GM13977 (cell line): ENCODE results near the gene PIK3R2.

ENCODE experiments used
- DNase-seq: peaks from one replicate; pipeline ENCODE4 v3.0.0; 2012; ENCODE audit warnings: low spot score
- CTCF ChIP-seq: IDR thresholded peaks from 2 replicates; pipeline ENCODE4 v1.5.1; 2012; ENCODE audit warnings: mild to moderate bottlenecking, control low read depth; ENCODE audit not compliant: insufficient read depth; ENCODE audit errors: extremely low read depth, missing control alignments
- in situ Hi-C: fragments of 300-500 bp; cut with MboI; formaldehyde crosslinking; loops from one replicate; pipeline ENCODE4 v1.12.0; 2022; ENCODE audit warnings: low sequenced_read_pairs, low pct_unique_long_range_greater_than_20kb, mixed read lengths, inconsistent platforms; ENCODE audit not compliant: unreplicated experiment

The PIK3R2 gene

GRCh38 chr19:18150776-18151624 is 2.0 kb upstream of the PIK3R2 start:
- no peak for TF ChIP-seq CTCF
- in situ Hi-C loops: no loop called here
- DNase-seq: no peak

GRCh38 chr19:18152442-18152816 is 534 bp upstream of the PIK3R2 start:
- DNase-seq: peak; percentile 100
- in situ Hi-C loops: no loop called here
- TF ChIP-seq CTCF: peak; percentile 79

DNA sequence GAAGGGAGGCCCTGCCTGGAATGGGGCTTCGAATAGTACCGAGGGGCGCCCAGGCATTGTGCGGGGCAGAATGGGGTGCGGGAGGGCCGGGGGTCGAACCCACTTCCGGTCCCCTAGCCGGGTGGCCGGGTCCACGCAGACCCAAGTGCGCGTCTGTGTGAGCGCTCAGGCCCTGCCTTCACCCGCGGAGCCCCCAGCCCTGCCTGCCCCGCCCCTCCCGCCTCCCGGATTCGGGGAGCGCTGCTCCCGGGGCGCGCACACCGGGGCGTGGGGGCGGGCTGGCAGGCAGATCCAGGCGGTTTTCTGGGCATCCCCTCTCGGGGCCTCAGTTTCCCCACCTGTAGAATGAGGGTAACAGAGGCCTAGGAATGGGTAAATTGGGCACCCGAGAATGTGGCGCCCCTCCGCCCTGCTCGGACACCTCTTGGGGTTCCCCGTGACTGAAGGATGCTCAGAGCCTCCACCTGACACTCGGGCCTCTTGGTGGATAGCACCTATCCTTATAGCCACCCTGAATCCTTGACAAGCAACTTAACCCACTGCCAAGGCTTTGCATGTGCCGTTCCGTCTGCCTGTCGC is 682 bp downstream of the PIK3R2 start:
- DNase-seq: no peak
- in situ Hi-C loops: no loop called here
- no peak for TF ChIP-seq CTCF

GRCh38 chr19:18155095-18156087 is 2.4 kb downstream of the PIK3R2 start:
- in situ Hi-C loops: no loop called here
- DNase-seq: no peak
- no peak for TF ChIP-seq CTCF

GRCh38 chr19:18156268-18156667 is 3.3 kb downstream of the PIK3R2 start:
- TF ChIP-seq CTCF: no peak
- no peak for DNase-seq
- in situ Hi-C loops: no loop called here

GRCh38 chr19:18156841-18157464 is 4.0 kb downstream of the PIK3R2 start:
- in situ Hi-C loops: no loop called here
- no peak for DNase-seq
- no peak for TF ChIP-seq CTCF
